Parathyroid adenoma (tissue), 2 donors: ENCODE measurements around the gene PTX4.

ENCODE experiments used
- H2AFZ ChIP-seq: fragments of 300-600 bp; sonication (generic); one replicate; pipeline ENCODE4 v1.7.0; 2017; ENCODE audit warnings: antibody characterized with exemption, mild to moderate bottlenecking
- H3K27ac ChIP-seq: fragments of 300-600 bp; sonication (generic); one replicate; pipeline ENCODE4 v1.7.0; 2017
- H3K27me3 ChIP-seq: fragments of 300-600 bp; sonication (generic); one replicate; pipeline ENCODE4 v1.7.0; 2017; ENCODE audit warnings: low read length; ENCODE audit not compliant: control insufficient read depth, insufficient read depth
- H3K36me3 ChIP-seq: fragments of 300-600 bp; sonication (generic); one replicate; pipeline ENCODE4 v1.7.0; 2017; ENCODE audit warnings: low read length; ENCODE audit not compliant: control insufficient read depth, insufficient read depth
- H3K4me1 ChIP-seq: fragments of 300-600 bp; sonication (generic); one replicate; pipeline ENCODE4 v1.7.0; 2017; ENCODE audit warnings: control low read depth
- H3K4me2 ChIP-seq: fragments of 300-600 bp; sonication (generic); one replicate; pipeline ENCODE4 v1.7.0; 2017; ENCODE audit warnings: low read length
- H3K4me3 ChIP-seq: fragments of 300-600 bp; sonication (generic); one replicate; pipeline ENCODE4 v1.7.0; 2017; ENCODE audit warnings: low read depth, low read length
- H3K79me2 ChIP-seq: fragments of 300-600 bp; sonication (generic); one replicate; pipeline ENCODE4 v1.7.0; 2017; ENCODE audit warnings: control low read depth
- H3K9ac ChIP-seq: fragments of 300-600 bp; sonication (generic); one replicate; pipeline ENCODE4 v1.7.0; 2017; ENCODE audit warnings: mild to moderate bottlenecking
- H3K9me3 ChIP-seq: fragments of 300-600 bp; sonication (generic); one replicate; pipeline ENCODE4 v1.7.0; 2017; ENCODE audit warnings: low read length; ENCODE audit not compliant: control insufficient read depth
- TF ChIP-seq, protein P1 (sequence below): fragments of 300-600 bp; sonication (generic); IDR thresholded peaks from one replicate; pipeline ENCODE4 v1.7.0; 2017; ENCODE audit warnings: antibody characterized with exemption, mild to moderate bottlenecking
- donor health status: primary hyperparathyroidism.

PTX4 gene

DNA sequence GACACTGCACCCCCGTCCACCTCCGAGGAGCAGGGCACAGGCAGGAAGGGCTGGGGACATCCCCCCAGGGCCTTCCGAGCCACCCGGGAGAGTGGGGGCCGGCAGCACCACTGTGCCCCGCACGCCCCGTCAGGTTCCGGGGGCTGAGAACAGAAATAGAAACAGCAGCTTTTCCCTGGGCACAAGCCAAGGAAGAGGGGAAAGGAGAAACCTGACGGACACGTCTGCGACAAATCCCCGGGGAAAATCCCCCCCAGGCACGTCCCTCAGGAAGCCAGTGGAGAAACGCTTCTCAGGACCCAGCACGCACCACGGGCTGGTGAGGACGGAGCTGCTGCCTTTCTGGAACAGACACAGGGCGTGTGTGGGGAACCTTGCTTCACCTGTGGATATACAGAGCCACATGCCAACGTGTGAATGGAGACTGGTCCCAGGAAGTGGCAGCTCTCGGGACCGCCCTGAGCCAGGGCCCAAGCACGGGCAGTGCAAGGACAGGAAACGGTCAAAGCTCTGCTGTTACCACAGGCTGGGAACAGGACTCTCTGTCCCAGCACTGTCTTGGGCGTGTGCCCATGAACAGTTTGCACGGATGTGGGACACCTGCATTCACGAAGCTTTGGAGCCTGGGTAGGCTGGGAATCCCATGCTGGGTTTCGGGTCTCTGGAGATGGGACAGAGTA is 43.5 kb upstream of the PTX4 start:
- H3K4me2 ChIP-seq: no peak overlapping the region
- peak overlapping the region; percentile 64 for H3K27ac ChIP-seq
- no peaks in the 10 kb centered on the region for H3K27me3 ChIP-seq
- TF ChIP-seq, protein P1, sequence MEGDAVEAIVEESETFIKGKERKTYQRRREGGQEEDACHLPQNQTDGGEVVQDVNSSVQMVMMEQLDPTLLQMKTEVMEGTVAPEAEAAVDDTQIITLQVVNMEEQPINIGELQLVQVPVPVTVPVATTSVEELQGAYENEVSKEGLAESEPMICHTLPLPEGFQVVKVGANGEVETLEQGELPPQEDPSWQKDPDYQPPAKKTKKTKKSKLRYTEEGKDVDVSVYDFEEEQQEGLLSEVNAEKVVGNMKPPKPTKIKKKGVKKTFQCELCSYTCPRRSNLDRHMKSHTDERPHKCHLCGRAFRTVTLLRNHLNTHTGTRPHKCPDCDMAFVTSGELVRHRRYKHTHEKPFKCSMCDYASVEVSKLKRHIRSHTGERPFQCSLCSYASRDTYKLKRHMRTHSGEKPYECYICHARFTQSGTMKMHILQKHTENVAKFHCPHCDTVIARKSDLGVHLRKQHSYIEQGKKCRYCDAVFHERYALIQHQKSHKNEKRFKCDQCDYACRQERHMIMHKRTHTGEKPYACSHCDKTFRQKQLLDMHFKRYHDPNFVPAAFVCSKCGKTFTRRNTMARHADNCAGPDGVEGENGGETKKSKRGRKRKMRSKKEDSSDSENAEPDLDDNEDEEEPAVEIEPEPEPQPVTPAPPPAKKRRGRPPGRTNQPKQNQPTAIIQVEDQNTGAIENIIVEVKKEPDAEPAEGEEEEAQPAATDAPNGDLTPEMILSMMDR: no peak
- H3K4me1 ChIP-seq: no peaks in the 10 kb centered on the region
- H3K4me3 ChIP-seq: no peak overlapping the region
- no peaks in the 10 kb centered on the region for H3K9me3 ChIP-seq
- no peak overlapping the region for H2AFZ ChIP-seq
- H3K36me3 ChIP-seq: no peaks in the 10 kb centered on the region
- no peak overlapping the region for H3K9ac ChIP-seq
- H3K79me2 ChIP-seq: no peaks in the 10 kb centered on the region

DNA sequence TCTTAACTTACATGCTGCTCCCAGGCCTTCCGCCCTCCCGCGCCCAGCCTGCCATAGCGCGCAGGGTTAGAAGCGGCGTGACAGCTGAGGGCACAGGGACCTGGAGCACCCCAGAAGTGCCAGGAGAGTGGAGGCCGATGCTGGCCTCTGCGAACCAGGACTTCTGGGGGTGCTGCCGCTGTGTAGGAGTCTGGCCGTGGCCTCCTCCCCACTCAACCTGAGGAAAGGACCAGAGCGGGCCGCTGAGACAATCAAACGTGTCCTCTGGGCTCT is 42.8 kb upstream of the PTX4 start:
- H2AFZ ChIP-seq: no peak overlapping the region
- TF ChIP-seq, protein P1: no peak
- H3K27me3 ChIP-seq: no peaks in the 10 kb centered on the region
- H3K79me2 ChIP-seq: no peaks in the 10 kb centered on the region
- H3K9ac ChIP-seq: no peak overlapping the region
- peak overlapping the region; percentile 64 for H3K27ac ChIP-seq
- H3K4me3 ChIP-seq: no peak overlapping the region
- H3K4me1 ChIP-seq: no peaks in the 10 kb centered on the region
- H3K4me2 ChIP-seq: peak overlapping the region; percentile 6
- H3K9me3 ChIP-seq: no peaks in the 10 kb centered on the region
- no peaks in the 10 kb centered on the region for H3K36me3 ChIP-seq

DNA sequence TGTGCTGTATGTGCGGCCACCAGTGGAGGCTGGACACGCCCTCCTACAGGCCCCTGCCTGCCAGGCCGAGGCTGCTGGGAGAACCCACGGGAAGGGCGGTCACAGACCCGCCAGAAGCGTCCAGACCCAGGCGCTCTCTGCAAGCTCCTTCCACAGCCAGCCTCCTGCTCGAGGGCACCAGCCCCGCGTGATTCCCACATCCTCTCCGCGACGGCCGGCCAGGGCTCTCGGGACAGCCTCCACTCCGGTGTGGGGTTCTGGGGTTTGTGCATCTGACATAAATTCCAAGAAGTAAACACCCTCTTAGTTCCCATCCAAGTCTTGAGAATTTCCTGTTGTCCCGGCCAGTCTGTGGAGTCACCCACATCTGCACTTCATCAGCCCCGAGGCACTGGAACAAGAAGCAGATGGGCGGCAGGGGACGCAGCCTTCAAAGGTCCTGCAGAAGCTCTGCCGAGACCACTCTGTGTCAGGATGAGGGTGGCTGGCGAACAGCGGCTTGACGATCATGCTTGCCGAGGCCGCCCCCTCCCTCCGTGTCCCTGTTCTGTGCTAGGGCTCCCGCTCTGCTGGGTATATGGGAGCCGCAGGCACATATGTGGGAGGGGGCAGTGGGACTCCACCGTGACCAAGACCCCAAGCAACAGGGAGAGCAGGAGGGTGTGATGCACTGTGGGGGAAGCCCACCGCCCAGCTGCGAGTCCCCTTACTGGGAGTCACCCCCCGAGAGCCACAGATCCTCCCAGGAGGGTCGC is 42.3 kb upstream of the PTX4 start:
- no peak overlapping the region for H3K4me3 ChIP-seq
- TF ChIP-seq, protein P1: no peak

DNA sequence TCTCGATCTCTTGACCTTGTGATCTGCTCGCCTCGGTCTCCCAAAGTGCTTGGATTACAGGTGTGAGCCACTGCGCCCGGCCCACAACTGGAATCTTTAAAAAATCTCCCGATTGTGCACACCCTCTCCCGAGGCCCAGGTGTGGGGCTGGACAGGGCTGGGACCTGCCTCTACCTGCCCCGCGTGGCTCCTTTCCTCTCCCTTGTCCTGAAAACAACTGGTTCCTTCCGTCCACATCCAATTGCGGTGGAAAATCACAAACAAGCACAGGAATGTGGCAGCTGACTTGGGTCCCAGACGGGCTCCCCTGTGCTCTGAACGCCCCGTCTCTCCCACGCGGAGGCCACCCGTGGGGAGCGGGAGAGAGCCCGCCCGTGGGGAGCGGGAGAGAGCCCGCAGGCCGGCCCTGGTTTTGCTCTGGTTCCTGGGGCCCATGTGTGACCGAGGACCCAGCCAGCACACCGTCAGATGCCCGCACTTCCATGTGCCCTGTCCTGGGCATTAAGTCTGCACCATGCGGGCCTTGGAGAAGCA is 41.7 kb upstream of the PTX4 start:
- no peak overlapping the region for H3K9ac ChIP-seq
- no peak overlapping the region for H2AFZ ChIP-seq

More for the DNA sequence above, 42.3 kb upstream of the PTX4 start:
- H3K27ac ChIP-seq: peak overlapping the region; percentile 64
- H3K36me3 ChIP-seq: no peaks in the 10 kb centered on the region
- no peaks in the 10 kb centered on the region for H3K27me3 ChIP-seq
- H3K4me2 ChIP-seq: peak overlapping the region; percentile 6
- no peak overlapping the region for H3K9ac ChIP-seq
- H3K9me3 ChIP-seq: no peaks in the 10 kb centered on the region
- no peak overlapping the region for H2AFZ ChIP-seq
- H3K79me2 ChIP-seq: no peaks in the 10 kb centered on the region
- no peaks in the 10 kb centered on the region for H3K4me1 ChIP-seq

More for the DNA sequence above, 41.7 kb upstream of the PTX4 start:
- no peaks in the 10 kb centered on the region for H3K4me1 ChIP-seq
- H3K79me2 ChIP-seq: no peaks in the 10 kb centered on the region
- H3K27me3 ChIP-seq: no peaks in the 10 kb centered on the region
- no peak overlapping the region for H3K4me3 ChIP-seq
- no peaks in the 10 kb centered on the region for H3K9me3 ChIP-seq
- TF ChIP-seq, protein P1: no peak
- H3K4me2 ChIP-seq: no peak overlapping the region
- H3K36me3 ChIP-seq: no peaks in the 10 kb centered on the region
- H3K27ac ChIP-seq: peak overlapping the region; percentile 64
